ENCODE data around the gene IRAK3.

Gene IRAK3

DNA sequence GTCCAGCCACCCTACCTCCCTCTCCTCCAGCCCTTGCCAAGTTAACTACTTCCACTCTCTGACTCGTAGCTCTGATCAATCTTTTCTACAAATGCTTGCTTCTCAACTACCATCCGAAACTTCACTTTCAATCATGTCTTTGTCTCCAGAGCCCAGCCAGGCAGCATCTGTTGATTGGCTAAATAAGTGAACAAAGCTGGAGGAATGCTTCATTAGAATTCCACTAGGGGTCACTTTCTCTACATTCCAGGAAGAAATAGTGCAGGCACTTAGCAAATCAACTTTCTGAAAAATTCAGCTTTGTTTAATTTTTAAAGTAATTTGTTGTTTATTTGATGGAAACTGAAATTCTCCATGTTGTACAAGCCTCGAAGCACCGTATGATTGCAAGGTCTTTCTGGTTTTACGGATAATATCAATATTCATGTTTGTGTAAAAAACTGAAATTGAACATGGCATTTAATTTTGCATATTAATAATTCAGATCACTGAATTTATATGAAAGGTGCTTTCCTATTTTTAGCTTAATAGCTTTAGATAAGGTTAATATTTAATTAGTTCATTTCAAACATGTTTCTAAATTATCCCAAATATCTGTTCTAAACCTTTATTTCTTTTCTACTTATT is 80.9 kb downstream of the IRAK3 start:
- DNase-seq, result no peak

DNA sequence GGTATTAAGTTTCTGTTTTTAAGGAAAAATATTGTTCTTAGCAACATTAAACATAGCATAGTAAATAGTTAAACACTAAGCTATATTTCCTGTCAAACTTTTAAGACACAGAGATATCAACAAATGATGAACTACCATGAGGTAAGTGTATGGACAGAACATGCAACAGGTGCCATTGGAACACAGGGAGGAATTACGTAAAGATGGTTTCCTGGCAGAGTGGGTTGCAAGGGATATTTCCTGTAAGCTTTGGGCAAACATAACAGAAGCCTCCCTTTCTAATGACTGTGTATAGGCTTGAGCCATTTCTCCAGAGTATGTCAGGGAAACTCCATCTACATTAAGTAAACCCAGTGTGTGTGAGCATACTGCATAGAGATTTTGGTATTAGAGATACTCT is 81.6 kb downstream of the IRAK3 start:
- no peak for DNase-seq

DNA sequence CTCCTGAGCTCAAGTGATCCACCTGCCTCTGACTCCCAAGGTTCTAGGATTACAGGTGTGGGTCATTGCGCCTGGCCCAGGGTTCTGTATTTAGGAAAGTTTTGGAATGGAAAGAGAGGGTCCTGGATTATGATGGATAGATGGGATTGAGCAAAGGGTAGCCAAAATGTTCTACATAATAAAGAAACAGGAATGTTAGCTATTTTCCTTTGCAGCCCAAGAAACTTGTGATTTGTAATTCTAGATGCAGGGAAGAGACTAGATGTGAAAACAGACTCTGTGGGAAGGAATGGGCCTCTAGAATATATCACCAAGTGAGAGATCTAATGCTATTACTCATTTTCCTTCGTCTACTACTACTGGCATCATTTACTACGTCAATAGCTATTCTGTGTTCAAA is 83.6 kb downstream of the IRAK3 start:
- no peak for DNase-seq

DNA sequence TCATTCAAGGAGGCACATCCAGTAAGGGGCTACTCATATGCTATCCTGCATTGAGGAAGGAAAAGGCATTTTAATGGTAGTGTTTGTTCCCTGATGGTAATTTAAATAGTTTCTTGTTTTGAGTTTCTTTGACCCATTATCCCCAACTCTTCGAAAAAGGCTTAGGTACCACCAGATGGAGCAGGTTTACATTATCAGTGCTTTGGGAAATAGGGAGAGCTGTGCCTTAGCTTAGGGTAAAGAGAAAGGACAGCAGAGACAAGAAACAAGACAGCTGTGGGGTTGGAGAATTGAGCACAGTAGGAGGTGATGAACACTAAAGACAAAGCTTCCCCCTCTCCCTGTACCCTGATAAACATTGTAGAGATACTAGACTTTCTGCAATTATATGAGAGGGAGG is 84.1 kb downstream of the IRAK3 start:
- no peak for DNase-seq

DNA sequence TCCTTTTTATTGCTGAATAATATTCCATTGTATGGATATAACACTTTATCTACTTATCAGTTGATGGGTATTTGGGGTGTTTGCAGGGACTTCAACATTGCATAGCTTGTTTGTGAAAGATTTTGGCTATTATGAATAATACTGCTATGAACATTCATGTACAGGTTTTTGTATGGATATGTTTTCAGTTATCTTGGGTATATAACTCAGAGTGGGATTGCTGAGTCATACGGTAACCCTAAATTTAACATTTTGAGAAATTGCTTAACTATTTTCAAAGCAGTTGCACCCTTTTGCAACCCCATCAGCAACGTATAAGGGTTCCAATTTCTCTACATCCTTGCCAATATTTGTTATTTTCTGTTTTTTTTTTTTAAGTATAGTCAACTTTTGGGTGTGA is 86.0 kb downstream of the IRAK3 start:
- DNase-seq, result no peak

DNA sequence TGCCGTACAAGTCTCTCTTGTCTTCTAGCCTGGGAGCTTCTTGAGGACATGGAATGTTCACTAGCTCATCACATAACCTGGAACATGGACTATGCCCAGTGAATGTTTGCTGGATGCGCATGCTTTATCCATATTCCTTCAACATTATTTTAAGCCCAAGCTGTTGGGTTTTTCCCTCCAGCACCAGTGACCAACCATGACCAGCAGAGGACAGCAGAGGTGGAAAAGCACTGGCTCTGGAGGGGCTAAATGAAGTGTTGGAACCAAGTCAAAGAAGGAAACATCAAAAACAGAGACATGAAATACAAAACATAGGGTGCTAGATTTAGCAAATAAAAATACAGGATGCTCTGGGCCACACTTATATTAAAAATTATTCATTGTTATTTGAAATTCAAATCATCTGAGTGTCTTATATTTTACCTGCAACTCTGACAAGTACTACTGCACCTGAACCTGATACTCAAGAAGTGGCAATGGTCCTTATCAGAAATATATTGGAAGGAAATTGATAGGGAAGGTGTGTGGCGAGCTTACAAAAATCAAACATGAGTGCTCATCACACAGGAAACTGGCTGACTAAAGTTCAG is 90.2 kb downstream of the IRAK3 start:
- DNase-seq, result peak; percentile 72

DNA sequence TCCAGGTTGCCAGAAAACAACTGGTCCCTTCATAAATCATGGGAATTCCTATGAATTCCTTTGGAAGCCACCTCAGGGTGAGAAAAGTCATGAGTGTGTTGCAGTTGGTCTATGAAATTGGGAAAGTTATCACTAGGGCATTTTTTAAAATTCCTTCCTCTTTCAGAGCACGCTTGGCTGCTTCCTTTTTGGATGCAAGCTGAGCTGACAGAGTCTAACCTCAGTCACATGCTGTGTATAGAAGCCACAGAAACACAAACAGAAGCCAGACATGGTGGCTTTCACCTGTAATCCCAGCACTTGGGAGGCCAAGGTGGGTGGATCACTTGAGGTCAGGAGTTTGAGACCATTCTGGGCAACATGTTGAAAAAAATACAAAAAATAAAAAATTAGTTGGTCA is 91.5 kb downstream of the IRAK3 start:
- DNase-seq, result no peak

DNA sequence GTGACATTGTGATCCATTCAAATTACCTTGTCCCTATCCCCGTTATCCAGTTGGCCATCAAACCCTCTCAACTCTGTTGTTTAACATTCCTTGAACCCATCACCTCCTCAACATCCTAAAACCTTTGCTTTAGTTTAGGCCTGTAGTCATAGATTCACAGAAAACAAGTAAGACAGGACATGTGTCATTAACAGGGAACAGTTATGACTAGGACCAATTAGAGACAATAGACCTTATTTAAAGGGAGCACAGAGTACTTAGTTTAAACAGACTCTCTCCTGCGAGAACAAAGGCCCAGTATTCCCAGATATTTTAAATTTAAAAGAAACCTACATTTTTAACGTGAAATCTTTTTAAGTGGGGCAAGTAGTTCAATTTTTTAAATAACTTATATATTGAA is 93.2 kb downstream of the IRAK3 start:
- no peak for DNase-seq

DNA sequence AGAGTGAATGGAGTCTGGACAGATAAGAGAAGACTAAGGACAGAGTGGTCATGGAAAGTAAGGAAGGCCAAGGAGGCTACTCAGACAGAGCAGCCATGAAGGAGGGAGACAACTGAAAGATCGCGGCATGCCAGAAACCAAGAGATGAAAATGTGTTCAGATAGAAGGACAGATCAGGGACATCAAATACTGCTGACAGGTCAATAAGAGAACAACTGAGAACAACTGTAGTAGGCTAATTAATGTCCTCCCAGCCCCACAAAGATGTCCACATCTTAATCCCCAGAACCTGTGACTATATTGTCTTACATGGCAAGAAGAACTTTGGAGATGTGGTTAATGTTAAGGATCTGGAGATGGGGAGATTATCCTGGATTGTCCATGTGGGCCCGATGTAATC is 98.3 kb downstream of the IRAK3 start:
- DNase-seq, result no peak

DNA sequence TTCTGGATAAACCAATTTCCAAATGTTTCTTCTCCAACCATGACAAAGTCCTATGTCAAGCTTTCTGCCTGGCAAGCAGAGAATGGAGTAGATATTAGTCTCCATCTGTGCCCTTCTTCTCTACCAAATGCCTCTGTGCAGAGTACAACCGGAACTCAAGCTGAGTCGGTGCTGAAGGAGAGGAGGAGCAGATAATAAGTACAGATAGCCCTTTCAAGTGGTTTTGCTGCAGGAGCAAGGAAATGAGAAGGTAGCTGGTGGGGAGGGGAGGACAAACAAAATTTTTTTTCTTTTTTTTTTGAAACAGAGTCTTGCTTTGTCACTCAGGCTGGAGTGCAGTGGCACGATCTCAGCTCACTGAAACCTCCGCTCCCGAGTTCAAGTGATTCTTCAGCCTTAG is 99.1 kb downstream of the IRAK3 start:
- DNase-seq, result peak; percentile 81

DNA sequence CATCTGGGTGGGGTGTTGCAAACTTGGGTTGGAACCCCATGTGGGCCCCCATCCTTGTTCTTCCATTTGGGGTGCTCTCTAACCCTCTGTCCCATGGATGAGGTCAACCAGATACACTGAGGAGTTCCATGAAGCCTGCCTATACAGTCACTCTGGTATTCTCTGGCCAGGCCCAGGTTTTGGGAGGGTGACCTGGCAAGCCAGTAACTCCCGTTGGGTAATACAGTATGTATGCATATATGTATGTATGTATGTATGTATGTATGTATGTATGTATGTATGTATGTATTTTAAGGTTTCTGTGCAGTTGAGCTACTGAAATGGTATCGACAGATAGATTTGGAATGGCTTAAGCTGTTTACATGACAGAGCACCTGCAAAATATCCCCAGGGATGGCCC is 100.5 kb downstream of the IRAK3 start:
- no peak for DNase-seq

DNA sequence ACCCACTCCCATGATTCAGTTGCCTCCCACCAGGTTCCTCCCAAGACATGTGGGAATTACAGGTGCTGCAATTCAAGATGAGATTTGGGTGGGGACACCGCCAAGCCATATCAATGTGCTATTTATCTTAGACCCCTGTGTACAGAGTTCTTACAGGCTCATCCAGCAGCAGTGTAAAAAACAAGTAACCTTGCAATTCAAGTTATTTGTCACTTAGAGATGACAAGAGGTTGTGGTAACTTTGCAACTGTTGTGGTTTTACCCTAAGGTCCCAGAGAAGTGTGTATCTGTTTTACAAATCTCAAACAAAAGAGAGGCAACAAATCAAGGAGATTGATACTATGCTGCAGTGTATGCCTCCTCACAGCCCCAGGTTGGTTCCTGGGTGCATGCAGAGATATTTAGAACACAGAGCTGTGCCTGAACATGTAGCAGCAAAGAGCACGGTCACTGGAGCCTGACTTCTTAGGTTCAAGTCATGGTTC is 101.7 kb downstream of the IRAK3 start:
- DNase-seq, result peak; percentile 65

DNA sequence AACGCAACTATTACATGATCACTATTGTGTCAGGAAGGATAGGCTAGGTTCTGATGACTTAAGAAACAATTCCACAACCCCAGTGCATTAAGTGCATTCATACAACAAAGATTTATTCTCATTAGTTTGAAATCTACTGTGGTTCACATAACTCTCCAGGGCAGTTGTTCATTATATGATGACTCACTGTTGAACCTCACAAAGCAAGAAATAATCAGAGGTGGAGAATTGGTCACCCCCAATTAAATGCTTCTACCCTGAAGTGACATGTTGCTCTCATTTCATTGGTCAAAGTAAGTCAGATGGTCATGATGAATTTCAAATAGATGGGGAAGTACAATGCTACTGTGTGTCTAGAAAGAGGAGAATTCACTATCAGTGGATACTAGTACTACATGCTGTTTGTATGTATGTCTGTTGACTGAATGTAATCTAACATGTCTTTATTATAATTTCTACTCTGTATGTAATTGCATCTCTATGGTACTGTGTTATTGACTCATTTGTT is 107.2 kb downstream of the IRAK3 start:
- no peak for DNase-seq

DNA sequence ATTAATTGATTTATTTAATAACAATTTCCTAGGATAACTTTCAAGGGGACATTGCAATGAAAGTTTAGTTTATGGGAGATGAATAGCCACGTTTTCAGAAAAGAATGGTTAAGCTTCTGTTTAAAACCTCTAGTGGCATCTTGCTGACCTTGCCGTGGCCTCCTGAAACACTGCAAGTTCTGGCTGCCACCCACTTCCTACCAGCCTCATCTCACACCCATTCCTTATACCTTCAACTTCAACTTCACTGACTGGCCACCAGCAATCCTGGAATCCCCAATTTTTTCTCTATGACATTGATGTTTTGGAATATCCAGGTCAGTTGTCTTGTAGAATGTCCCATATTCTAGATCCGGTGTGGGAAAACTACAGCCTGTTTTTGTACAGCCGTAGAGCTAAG is 108.1 kb downstream of the IRAK3 start:
- no peak for DNase-seq

DNA sequence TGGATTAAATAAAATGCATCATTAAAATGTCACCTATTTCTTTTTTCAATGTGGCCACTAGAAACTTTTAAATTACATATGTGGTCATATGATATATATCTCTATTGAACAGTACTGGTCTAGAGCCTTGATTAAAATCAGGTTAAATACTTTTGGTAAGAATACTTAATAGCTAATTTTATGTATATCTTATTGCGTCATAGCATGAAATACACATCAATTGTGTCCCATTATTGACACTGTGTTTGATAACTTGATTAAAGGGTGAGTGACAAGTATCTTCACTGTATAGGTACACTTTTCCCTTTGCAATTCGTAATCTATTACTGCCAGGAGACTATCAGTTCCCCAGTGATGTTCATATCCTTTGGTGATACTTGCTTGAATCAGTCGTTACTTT is 108.9 kb downstream of the IRAK3 start:
- no peak for DNase-seq

DNA sequence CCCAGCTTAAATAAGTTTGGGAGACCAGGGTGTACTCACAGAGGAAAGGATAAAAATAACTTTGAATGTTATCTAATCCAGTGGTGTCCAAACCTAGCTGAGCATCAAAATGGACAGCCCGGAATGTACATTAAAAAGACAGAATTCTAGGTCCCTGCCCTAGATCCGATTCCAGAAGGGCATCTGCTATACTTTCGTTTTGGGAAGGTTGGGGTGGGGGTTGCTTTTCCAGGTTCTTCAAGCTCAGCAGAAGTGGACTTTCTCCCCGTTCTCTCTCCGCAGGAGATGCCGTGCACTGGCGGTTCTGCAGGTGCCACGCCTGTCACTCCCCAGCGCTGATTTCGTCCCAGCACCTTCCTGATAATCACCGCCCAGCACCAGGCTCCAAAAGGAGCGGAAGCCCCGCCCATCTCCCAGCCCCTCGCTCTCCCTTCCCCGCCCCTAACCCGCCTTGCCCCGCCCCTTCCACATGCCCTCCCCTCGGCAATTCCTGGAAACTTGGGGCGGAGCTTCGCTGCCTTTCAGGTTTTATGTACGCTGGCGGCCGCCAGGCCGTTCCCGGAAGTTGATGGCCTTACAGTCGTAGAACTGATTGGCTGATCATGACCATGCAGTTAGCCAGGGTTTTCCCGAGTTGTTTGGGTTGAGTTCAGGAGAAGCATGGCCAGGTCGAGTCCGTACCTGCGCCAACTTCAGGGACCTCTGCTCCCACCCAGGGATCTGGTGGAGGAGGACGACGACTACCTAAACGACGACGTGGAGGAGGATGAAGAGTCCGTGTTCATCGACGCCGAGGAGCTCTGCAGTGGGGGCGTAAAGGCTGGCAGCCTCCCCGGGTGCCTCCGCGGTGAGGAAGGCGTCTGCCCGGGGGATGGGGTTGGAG is 113.2 kb downstream of the IRAK3 start, which contains the start of gene HELB:
Gene HELB, plus strand, starts transcription at position 550 of the 883 bp plus-strand sequence. Its CDS starts 111 bp downstream, at position 661.
- peak; percentile 98 for DNase-seq

DNA sequence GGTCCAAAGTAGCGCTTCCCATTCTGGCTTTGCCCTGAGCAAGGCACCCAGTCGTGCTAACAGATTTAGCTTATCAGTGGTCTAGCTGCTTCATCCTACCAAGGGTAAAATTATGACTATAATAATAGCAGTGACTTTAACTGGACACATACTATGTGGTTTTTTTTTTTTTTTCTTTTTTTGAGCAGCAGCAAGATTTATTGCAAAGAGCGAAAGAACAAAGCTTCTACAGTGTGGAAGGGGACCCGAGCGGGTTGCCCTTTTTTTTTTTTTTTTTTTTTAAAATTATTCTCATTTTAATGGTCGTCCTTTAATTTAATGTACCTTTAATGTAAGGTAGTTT is 113.8 kb downstream of the IRAK3 start:
- no peak for DNase-seq

DNA sequence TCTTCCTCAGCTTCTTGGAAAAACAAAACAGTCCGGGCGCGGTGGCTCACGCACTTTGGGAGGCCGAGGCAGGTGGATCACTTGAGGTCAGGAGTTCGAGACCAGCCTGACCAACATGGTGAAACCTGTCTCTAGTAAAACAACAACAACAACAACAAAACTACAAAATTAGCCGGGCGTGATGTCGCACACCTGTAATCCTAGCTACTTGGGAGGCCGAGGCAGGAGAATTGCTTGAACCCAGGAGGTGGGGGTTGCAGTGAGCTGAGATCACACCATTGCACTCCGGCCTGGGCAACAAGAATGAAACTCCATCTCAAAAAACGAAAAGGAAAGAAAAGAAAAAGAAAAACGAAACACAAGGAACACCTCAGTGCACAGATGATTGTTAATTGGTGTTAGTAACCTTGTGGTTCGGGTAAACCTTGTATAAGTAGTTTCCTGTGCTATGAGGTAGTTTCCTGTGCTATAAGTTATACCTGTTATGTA is 114.3 kb downstream of the IRAK3 start:
- DNase-seq, result peak; percentile 70

Data from activated effector memory CD4-positive, alpha-beta T cell treated with anti-CD3 and anti-CD28 coated beads, Interleukin-2, amount 50 U/mL, for 16 hours (primary cell).